Right lobe of liver (tissue), 6 donors: ENCODE data around the gene MYO15B. TPM values are rescaled to one million over a fixed set of nuclear protein-coding genes. Genes with fewer than 3 reads are reported as not detected.

ENCODE experiments used
- ATAC-seq, 4 donors: fragments of 200-7000 bp; cut with Tn5 transposase; one replicate each; pipeline ENCODE4 v1.9.1; 2020; ENCODE audit warnings: mild to moderate bottlenecking in 4 of 4, moderate library complexity in 4 of 4
- DNase-seq, 3 donors: peaks; one replicate each; pipeline ENCODE4 v3.0.0-alpha.2; 2020
- H3K27ac ChIP-seq, 3 donors: fragments of 200-600 bp; one replicate each; pipeline ENCODE4 v1.8.0; 2022
- H3K27me3 ChIP-seq, 2 donors: fragments of 200-600 bp; one replicate each; pipeline ENCODE4 v1.8.0; 2022
- H3K36me3 ChIP-seq, 4 donors: fragments of 200-600 bp; sonication (generic) in 1 of 4; one replicate each; pipeline versions ENCODE4 v1.5.1 to v1.8.0; 2017 to 2022; ENCODE audit warnings: control low read depth in 1 of 4
- H3K4me1 ChIP-seq, 4 donors: fragments of 200-600 bp; sonication (generic) in 1 of 4; one replicate each; pipeline versions ENCODE4 v1.5.1 to v1.8.0; 2017 to 2022; ENCODE audit warnings: control low read depth in 1 of 4
- H3K4me3 ChIP-seq, 3 donors: fragments of 200-600 bp; one replicate each; pipeline ENCODE4 v1.8.0; 2022
- H3K9me3 ChIP-seq, 4 donors: fragments of 200-600 bp; sonication (generic) in 1 of 4; one replicate each; pipeline versions ENCODE4 v1.5.1 to v1.8.0; 2017 to 2022; ENCODE audit warnings: control low read depth in 1 of 4
- POLR2A ChIP-seq: fragments of 450-650 bp; IDR thresholded peaks from one replicate; pipeline ENCODE4 v1.6.1; 2017; ENCODE audit warnings: antibody characterized with exemption, mild to moderate bottlenecking
- WGBS: methylation state at CpG from one replicate; pipeline ENCODE4 v1.1.6; 2018; ENCODE audit warnings: low coverage, low lambda C conversion rate; ENCODE audit not compliant: insufficient coverage; ENCODE audit errors: missing lambda C conversion rate; 5-methylcytosine and 5-hydroxymethylcytosine counted together
- intact Hi-C, 2 donors: fragments of 100-400 bp; cut with DNase I; formaldehyde crosslinking; loops; one replicate each; pipeline versions ENCODE4 v1.11.2 to v1.14.1; 2022
- total RNA-seq, 6 experiments: library from RNA; depleted of rRNA in 2 of 6; stranded (reverse); fragments of >200 nt in 2 of 6; fragmentation: NEBNext Ultra II Directional in 3 of 6; extraction: Animal tissue kit (Norgen Biotek cat#: 25700) in 3 of 6; gene quantifications; one replicate each; pipeline versions ENCODE4 v1.1.0 to v1.2.4, GENCODE V29; 2016 to 2023
- TF ChIP-seq, protein P1 (sequence below), 4 donors: fragments of 200-600 bp in 3 of 4; fragments of 450-650 bp in 1 of 4; IDR thresholded peaks; one replicate each; pipeline versions ENCODE4 v1.5.1 to v1.8.0; 2016 to 2022; ENCODE audit warnings: antibody characterized with exemption in 4 of 4, mild to moderate bottlenecking in 2 of 4
- donor health status: DM: no; HTN: yes; CAD: no.
- donor health status: DM: no; HTN: no; CAD: no.
- donor health status: DM: no; HTN: no; CAD: no.
- donor health status: DM: no; HTN: yes; CAD: no.
- donor health status: DM: no; HTN: yes; CAD: no.

MYO15B gene
- total RNA-seq, 6 experiments from 2014 or later: 26.4 to 104 (median 52.9) TPM

DNA sequence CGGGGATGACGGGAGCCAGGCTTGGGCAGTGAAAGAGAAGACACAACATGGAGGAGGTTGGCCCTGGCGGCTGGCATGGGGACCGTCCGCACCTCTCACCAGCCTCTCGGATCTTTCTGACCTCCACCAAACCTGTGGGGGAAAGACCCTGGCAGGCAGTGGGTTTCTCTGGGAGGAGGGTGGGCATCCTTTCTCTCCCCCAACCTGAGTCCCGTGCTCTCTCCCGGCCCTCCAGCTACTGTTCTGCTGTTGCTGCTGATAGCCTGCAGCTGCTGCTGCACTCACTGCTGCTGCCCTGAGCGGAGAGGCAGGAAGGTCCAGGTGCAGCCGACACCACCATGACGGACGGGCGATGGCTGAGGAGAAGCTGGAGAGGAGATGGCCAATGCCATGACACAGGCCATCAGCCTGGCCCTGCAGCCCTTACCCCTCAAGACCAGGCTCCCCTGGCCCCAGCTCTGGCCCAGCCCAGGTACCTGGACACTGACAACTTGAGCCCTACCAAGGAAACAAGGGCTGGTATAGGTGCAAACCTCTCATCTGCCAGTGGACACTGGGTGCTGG lies 53.0 kb downstream of the MYO15B start:
- Histone ChIP-seq H3K27me3 (no peaks in the 10 kb centered on the region), H3K4me3 (no peak overlapping the region), H3K27ac (no peak overlapping the region), H3K4me1 (peaks cover 0 to 4% (median 2%) of the 10 kb centered on the region in 4 donors), H3K36me3 (no peaks in the 10 kb centered on the region), H3K9me3 (no peaks in the 10 kb centered on the region)
- ATAC-seq: no peak
- WGBS: 86% methylated on average over 5 of the region's 13 CpGs
- intact Hi-C loops: no loop called here
- no peak for TF ChIP-seq POLR2A
- TF ChIP-seq, protein P1, sequence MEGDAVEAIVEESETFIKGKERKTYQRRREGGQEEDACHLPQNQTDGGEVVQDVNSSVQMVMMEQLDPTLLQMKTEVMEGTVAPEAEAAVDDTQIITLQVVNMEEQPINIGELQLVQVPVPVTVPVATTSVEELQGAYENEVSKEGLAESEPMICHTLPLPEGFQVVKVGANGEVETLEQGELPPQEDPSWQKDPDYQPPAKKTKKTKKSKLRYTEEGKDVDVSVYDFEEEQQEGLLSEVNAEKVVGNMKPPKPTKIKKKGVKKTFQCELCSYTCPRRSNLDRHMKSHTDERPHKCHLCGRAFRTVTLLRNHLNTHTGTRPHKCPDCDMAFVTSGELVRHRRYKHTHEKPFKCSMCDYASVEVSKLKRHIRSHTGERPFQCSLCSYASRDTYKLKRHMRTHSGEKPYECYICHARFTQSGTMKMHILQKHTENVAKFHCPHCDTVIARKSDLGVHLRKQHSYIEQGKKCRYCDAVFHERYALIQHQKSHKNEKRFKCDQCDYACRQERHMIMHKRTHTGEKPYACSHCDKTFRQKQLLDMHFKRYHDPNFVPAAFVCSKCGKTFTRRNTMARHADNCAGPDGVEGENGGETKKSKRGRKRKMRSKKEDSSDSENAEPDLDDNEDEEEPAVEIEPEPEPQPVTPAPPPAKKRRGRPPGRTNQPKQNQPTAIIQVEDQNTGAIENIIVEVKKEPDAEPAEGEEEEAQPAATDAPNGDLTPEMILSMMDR (IDR thresholded peaks at IDR 0.05): no peak
- DNase-seq: no peak

- Histone ChIP-seq H3K27ac (no peak overlapping the region), H3K9me3 (no peaks in the 10 kb centered on the region), H3K4me3 (no peak overlapping the region), H3K36me3 (no peaks in the 10 kb centered on the region), H3K4me1 (peaks cover 0 to 8% (median 4%) of the 10 kb centered on the region in 4 donors), H3K27me3 (no peaks in the 10 kb centered on the region)
- intact Hi-C loops: no loop called here
- TF ChIP-seq, protein P1 (IDR thresholded peaks at IDR 0.05): no peak
- TF ChIP-seq POLR2A: no peak
- no peak for ATAC-seq
- 92% methylated on average over 4 of the region's 9 CpGs for WGBS
- no peak for DNase-seq
Measured at GRCh38 chr17:75641343-75641742, 53.7 kb downstream of the MYO15B start.

GRCh38 chr17:75642182-75642783 lies 54.7 kb downstream of the MYO15B start:
- intact Hi-C loops: no loop called here
- Histone ChIP-seq H3K4me3 (no peak overlapping the region), H3K9me3 (no peaks in the 10 kb centered on the region), H3K27ac (no peak overlapping the region), H3K36me3 (no peaks in the 10 kb centered on the region), H3K27me3 (no peaks in the 10 kb centered on the region), H3K4me1 (peaks cover 0 to 15% (median 6%) of the 10 kb centered on the region in 4 donors)
- whole genome bisulfite sequencing: 85% methylated on average over 7 of the region's 7 CpGs
- ATAC-seq (no peak), DNase-seq (no peak)
- no peak for TF ChIP-seq POLR2A
- TF ChIP-seq, protein P1 (IDR thresholded peaks at IDR 0.05): no peak

DNA sequence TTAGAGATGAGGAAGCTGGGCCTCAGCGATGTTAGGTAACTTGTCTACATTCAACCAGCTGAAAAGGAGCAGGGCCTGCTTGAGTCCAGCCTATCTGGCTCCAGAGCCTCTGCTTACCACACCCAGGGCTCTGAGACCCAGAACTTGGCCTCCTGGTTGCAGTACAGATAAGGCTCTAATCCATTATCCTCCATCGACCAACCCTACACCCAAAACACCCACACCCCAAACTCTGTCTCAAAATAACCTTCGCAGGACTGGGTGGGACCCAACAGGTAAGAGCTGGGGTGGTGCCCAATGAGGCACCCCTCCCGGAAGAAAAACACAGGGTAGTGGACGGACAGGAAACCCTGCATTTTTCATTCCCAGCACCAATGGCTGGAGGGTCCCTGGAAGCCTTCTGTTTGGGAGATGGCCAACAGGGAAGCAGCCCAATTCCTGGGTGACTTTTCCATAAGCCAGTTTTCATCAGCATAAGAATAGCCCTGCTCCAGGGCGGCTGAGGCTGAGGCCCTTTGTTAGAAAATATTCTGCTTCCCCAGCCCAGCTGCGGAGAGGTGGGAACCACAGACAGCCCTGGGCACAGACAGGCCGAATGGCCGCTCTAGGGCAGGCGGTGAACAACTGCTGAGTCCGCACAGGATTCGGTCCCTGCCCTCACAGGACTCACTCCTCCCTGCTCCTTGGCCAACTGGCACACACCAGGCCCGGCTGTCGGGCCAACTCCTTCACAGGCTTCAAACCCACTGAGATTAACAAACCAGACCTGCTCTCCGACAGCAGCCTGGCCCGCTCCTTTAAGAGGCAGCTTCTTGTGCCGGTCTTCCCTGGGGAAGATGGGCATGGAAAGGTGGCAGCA lies 55.4 kb downstream of the MYO15B start:
- H3K4me1 ChIP-seq: peaks cover 0 to 15% (median 6%) of the 10 kb centered on the region in 4 donors

More for the DNA sequence above, 55.4 kb downstream of the MYO15B start:
- no peaks in the 10 kb centered on the region for H3K36me3 ChIP-seq
- TF ChIP-seq, protein P1 (IDR thresholded peaks at IDR 0.05): no peak
- no peak for DNase-seq
- no peaks in the 10 kb centered on the region for H3K27me3 ChIP-seq
- no peak overlapping the region for H3K4me3 ChIP-seq
- no peak overlapping the region for H3K27ac ChIP-seq
- ATAC-seq: no peak
- intact Hi-C loops: no loop called here
- H3K9me3 ChIP-seq: no peaks in the 10 kb centered on the region
- WGBS: no CpG with 5 or more reads among the region's 17 CpGs
